Nephron progenitor cell (in vitro differentiated cells): ENCODE measurements around the gene NUP35.

Experiments
- DNase-seq: peaks from one replicate; pipeline ENCODE4 v3.0.0; 2021
- H3K27ac Mint-ChIP-seq: 2 replicates; pipeline ENCODE4 v1.8.0; 2021; ENCODE audit warnings: mild to moderate bottlenecking, moderate library complexity, mixed read lengths
- H3K27me3 Mint-ChIP-seq: 2 replicates; pipeline ENCODE4 v1.8.0; 2021; ENCODE audit warnings: mild to moderate bottlenecking, low read depth, mixed read lengths; ENCODE audit not compliant: poor library complexity
- H3K36me3 Mint-ChIP-seq: 2 replicates; pipeline ENCODE4 v1.8.0; 2021; ENCODE audit warnings: low read depth, mixed read lengths
- H3K4me1 Mint-ChIP-seq: 2 replicates; pipeline ENCODE4 v1.8.0; 2021; ENCODE audit warnings: mixed read lengths
- H3K4me3 Mint-ChIP-seq: 2 replicates; pipeline ENCODE4 v1.8.0; 2021; ENCODE audit warnings: mild to moderate bottlenecking, moderate library complexity, mixed read lengths
- H3K9me3 Mint-ChIP-seq: 2 replicates; pipeline ENCODE4 v1.8.0; 2021; ENCODE audit warnings: mild to moderate bottlenecking, moderate library complexity, mixed read lengths
- TF ChIP-seq, protein P1 (sequence below): fragments of 200-600 bp; sonication (generic); IDR thresholded peaks from 2 replicates; pipeline ENCODE4 v1.5.0; 2021; ENCODE audit warnings: antibody characterized with exemption

NUP35 gene

DNA sequence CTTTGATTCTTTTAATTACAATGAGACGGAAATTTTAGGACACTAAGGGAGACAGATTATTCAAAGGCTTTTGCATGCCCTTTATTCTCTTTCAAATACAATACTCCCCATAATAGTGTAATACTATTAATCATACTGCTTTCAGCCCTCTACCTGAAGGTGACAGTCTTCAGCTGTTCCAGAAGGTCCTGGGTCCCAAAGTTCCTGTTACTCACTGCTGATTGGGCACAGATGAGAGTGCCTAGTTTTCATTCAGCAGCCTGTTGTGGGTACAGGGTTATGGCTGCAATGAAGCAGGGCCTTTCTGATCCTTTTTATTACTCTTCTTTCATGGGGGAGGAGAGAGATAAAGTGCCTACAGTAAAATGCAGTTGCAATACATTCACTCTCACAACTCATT lies 80.2 kb downstream of the NUP35 start:
- no peak for DNase-seq
- peaks cover 20% of the 10 kb centered on the region for H3K4me1 Mint-ChIP-seq
- TF ChIP-seq, protein P1, sequence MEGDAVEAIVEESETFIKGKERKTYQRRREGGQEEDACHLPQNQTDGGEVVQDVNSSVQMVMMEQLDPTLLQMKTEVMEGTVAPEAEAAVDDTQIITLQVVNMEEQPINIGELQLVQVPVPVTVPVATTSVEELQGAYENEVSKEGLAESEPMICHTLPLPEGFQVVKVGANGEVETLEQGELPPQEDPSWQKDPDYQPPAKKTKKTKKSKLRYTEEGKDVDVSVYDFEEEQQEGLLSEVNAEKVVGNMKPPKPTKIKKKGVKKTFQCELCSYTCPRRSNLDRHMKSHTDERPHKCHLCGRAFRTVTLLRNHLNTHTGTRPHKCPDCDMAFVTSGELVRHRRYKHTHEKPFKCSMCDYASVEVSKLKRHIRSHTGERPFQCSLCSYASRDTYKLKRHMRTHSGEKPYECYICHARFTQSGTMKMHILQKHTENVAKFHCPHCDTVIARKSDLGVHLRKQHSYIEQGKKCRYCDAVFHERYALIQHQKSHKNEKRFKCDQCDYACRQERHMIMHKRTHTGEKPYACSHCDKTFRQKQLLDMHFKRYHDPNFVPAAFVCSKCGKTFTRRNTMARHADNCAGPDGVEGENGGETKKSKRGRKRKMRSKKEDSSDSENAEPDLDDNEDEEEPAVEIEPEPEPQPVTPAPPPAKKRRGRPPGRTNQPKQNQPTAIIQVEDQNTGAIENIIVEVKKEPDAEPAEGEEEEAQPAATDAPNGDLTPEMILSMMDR, result no peak
- peaks cover 8% of the 10 kb centered on the region for H3K9me3 Mint-ChIP-seq
- H3K27me3 Mint-ChIP-seq, result no peaks in the 10 kb centered on the region
- peaks cover 33% of the 10 kb centered on the region for H3K36me3 Mint-ChIP-seq
- no peak overlapping the region for H3K4me3 Mint-ChIP-seq
- H3K27ac Mint-ChIP-seq, result peak overlapping the region; percentile 81

DNA sequence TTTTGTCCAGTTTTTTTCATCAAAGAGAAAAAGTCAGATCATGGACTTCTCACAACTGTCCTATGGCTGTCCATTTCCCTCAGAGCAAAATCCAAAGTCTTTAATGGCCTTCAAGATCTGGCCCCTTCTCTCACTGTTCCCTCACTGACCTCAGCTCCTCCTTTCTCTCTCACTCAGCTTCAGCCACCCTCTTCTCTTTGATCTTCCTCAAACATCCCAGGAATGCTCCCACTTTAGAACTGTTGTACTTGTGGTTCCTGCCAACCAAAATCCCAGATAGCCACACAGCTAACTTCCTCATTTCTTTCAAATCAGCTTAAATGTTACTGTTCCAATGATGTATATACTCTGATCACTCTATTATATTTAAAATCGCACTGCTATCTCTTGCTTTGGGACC lies 82.9 kb downstream of the NUP35 start:
- H3K27me3 Mint-ChIP-seq, result no peaks in the 10 kb centered on the region
- H3K27ac Mint-ChIP-seq, result no peak overlapping the region
- H3K36me3 Mint-ChIP-seq, result peaks cover 36% of the 10 kb centered on the region
- peaks cover 23% of the 10 kb centered on the region for H3K9me3 Mint-ChIP-seq
- H3K4me1 Mint-ChIP-seq, result peaks cover 20% of the 10 kb centered on the region
- no peak for DNase-seq
- TF ChIP-seq, protein P1, result no peak
- H3K4me3 Mint-ChIP-seq, result no peak overlapping the region

DNA sequence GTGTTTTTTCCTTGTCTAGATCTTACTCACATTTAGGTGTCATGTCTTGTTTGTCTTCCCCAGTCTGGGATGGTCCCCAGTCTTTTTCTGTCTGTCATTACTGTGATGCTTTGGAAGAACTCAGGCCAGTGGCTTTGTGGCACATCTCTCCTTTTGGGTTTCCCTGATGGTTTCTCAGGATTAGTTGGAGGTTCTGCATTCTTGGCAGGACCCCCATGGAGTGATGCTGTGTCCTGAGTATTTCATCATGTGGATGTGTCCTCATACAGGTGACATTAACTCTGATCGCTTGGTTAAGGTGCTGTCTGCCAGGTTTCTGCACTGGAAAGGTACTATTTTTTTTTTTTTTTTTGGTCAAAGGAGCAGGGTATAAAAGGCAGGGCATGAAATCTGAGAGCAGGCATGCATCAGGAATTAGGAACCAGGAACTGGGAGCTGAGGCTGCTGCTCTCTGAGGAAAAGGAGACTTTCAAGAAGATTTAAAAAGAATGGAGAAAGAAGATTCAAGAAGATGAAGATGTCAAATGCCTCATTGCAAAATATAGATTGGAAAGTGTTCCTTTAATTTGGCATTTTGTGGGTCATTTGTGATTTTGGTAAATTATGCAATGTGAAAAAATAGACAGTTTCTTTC lies 85.3 kb downstream of the NUP35 start:
- Mint-ChIP-seq H3K4me1 (peaks cover 13% of the 10 kb centered on the region), H3K36me3 (peaks cover 36% of the 10 kb centered on the region), H3K27me3 (peaks cover 4% of the 10 kb centered on the region), H3K4me3 (no peak overlapping the region), H3K9me3 (peaks cover 23% of the 10 kb centered on the region), H3K27ac (no peak overlapping the region)
- TF ChIP-seq, protein P1, result no peak
- no peak for DNase-seq
